ENCODE measurements around the gene PHOSPHO2. TPM values are rescaled to one million over a fixed set of nuclear protein-coding genes. Genes with fewer than 3 reads are reported as not detected.
A peak's percentile ranks its signal among the peaks of the same experiment; 100 is the strongest.

Gene PHOSPHO2, protein sequence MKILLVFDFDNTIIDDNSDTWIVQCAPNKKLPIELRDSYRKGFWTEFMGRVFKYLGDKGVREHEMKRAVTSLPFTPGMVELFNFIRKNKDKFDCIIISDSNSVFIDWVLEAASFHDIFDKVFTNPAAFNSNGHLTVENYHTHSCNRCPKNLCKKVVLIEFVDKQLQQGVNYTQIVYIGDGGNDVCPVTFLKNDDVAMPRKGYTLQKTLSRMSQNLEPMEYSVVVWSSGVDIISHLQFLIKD
- 6.9 TPM in 2 replicates for total RNA-seq (2021)
- percentile 84 among the genes with signal in this experiment for Bru-seq, nascent RNA
- percentile 89 among the genes with signal in this experiment for BruChase-seq, experiment 1, labeled RNA remaining after a 2-hour chase
- percentile 84 among the genes with signal in this experiment for BruChase-seq, experiment 2, labeled RNA remaining after a 6-hour chase
- long read RNA-seq, transcript PHOSPHO2-201 (4 exons, 1,125 nt) = major isoform, 11 of 15 reads
- long read RNA-seq, partial matches to known transcripts = 0 of 15 reads
- long read RNA-seq, other reads (novel, unspliced or antisense) = 2 of 15 reads

DNA sequence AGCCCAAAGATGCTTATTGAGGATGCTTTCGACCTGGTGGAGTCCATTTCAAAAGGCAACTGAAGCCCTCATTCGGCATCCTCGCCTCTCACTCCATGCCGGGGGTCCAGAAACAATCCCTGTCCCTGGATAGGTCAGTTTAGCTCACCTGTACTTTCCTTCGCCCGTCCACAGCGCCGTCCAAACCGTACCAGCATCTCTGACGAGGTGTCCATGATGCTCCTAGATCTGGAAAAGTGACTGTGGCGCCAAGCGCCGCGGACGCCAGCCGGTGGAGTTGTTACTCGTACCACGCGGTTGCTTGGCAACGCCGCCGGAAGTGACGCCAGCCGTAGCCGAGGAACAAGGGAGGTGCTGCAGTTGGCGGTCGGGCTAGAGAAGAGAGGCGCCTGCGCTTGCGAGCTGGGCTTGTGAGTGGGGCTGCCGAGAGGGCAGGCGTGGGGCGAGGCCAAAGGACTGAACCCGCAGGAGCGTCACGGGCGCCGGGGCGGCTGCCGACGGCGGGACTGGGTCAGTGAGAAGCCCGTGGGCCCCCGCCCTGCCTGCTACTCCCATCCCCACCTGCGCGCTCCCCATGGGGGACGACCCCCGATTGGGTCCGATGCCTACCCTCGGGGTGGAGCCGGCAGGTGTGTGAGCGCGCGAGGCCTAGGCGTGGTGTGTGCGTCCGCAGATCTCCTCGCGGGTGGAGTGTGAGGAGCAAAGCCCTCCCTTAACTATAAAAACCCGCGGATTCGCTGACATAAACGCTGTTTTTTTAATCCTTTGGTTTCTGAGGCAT is at the start of gene PHOSPHO2, which contains the start of gene CFAP210:
Gene PHOSPHO2 (plus strand): TSS at position 357 of the 781 bp plus-strand sequence. CDS start 6,503 bp downstream, outside the sequence.
Gene CFAP210 (minus strand): TSS at position 293 of the 781 bp plus-strand sequence. CDS start 78 bp downstream, at position 215.
- POLR2A ChIA-PET (ENCODE audit: low non-redundant PET) = interaction anchor here (0.6 kb wide), 1 partner anchor 166 kb away, joined by 3 read pairs; no protein-coding TSS in a partner anchor
- TF ChIP-seq CTCF (conservative IDR thresholded peaks at IDR 0.05; ENCODE audit: low read depth, low read length) (no peak), EZH2 (IDR thresholded peaks at IDR 0.05; ENCODE audit: borderline replicate concordance, low read depth, low read length, poor library complexity, severe bottlenecking) (no peak)
- CTCF ChIA-PET = no interaction called here
- no peaks in the 10 kb centered on the region for H3K36me3 ChIP-seq (ENCODE audit: insufficient read depth, low read length, poor library complexity, severe bottlenecking)
- peaks cover 4% of the 10 kb centered on the region for H3K4me1 ChIP-seq (ENCODE audit: insufficient read depth, low read length, poor library complexity, severe bottlenecking)
- H3K27me3 ChIP-seq (replicated peaks; ENCODE audit: insufficient read depth, low read depth, low read length, poor library complexity) = no peaks in the 10 kb centered on the region
- peak within 1 kb of the TSS; percentile 71 for H3K27ac ChIP-seq (ENCODE audit: low read depth, low read length, poor library complexity, severe bottlenecking)
- H3K4me3 ChIP-seq (ENCODE audit: low read depth, low read length, poor library complexity, severe bottlenecking) = peak within 1 kb of the TSS; percentile 69
- H3K9me3 ChIP-seq (ENCODE audit: low read depth, low read length, poor library complexity, severe bottlenecking) = no peaks in the 10 kb centered on the region
- intact Hi-C loops (cut with micrococcal nuclease; ENCODE audit: unreplicated experiment) = no loop called here
- peak; percentile 98 for DNase-seq (ENCODE audit: low spot score)
- TSS peak; percentile 60 for BruUV-seq (replicated peaks)

- H3K4me1 ChIP-seq (ENCODE audit: insufficient read depth, low read length, poor library complexity, severe bottlenecking) = no peaks in the 10 kb centered on the region
- H3K4me3 ChIP-seq (ENCODE audit: low read depth, low read length, poor library complexity, severe bottlenecking) = no peak overlapping the region
- intact Hi-C loops (cut with micrococcal nuclease; ENCODE audit: unreplicated experiment) = no loop called here
- BruUV-seq (replicated peaks) = no TSS peak
- H3K9me3 ChIP-seq (ENCODE audit: low read depth, low read length, poor library complexity, severe bottlenecking) = no peaks in the 10 kb centered on the region
- H3K27ac ChIP-seq (ENCODE audit: low read depth, low read length, poor library complexity, severe bottlenecking) = no peak overlapping the region
- no peaks in the 10 kb centered on the region for H3K27me3 ChIP-seq (replicated peaks; ENCODE audit: insufficient read depth, low read depth, low read length, poor library complexity)
- TF ChIP-seq CTCF (conservative IDR thresholded peaks at IDR 0.05; ENCODE audit: low read depth, low read length) (no peak), EZH2 (IDR thresholded peaks at IDR 0.05; ENCODE audit: borderline replicate concordance, low read depth, low read length, poor library complexity, severe bottlenecking) (no peak)
- ChIA-PET CTCF (no interaction called here), POLR2A (ENCODE audit: low non-redundant PET) (no interaction called here)
- no peaks in the 10 kb centered on the region for H3K36me3 ChIP-seq (ENCODE audit: insufficient read depth, low read length, poor library complexity, severe bottlenecking)
- DNase-seq (ENCODE audit: low spot score) = peak; percentile 8
Observed at GRCh38 chr2:169647496-169647895, 46.8 kb upstream of the PHOSPHO2 start.

DNA sequence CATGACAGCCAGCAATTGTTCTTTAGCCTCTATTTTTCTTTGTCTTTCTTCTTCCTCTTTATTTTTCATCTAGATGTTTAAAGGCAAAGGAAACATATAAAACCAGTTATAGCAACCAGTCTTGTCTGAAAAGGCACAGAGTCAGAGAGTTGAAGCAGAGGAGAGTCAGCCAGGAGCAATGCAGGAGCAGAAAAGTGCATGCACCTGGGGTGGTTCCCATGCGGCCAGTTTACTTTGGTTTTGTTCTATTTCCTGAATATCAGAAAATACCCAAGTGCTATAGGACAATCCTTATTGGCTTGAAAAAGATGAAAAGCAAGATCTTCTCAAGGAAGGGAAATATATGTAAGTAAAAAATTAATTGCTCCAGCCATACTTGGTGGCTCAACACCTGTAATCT is 45.0 kb upstream of the PHOSPHO2 start:
- H3K4me1 ChIP-seq (ENCODE audit: insufficient read depth, low read length, poor library complexity, severe bottlenecking) = no peaks in the 10 kb centered on the region
- POLR2A ChIA-PET (ENCODE audit: low non-redundant PET) = no interaction called here
- H3K27ac ChIP-seq (ENCODE audit: low read depth, low read length, poor library complexity, severe bottlenecking) = no peak overlapping the region
- intact Hi-C loops (cut with micrococcal nuclease; ENCODE audit: unreplicated experiment) = no loop called here
- H3K36me3 ChIP-seq (ENCODE audit: insufficient read depth, low read length, poor library complexity, severe bottlenecking) = no peaks in the 10 kb centered on the region
- CTCF ChIA-PET = interaction anchor here (0.7 kb wide), 1 partner anchor 197 kb away, joined by 6 read pairs; no protein-coding TSS in a partner anchor
- H3K9me3 ChIP-seq (ENCODE audit: low read depth, low read length, poor library complexity, severe bottlenecking) = no peaks in the 10 kb centered on the region
- peaks cover 3% of the 10 kb centered on the region for H3K27me3 ChIP-seq (replicated peaks; ENCODE audit: insufficient read depth, low read depth, low read length, poor library complexity)
- TF ChIP-seq EZH2 (IDR thresholded peaks at IDR 0.05; ENCODE audit: borderline replicate concordance, low read depth, low read length, poor library complexity, severe bottlenecking) = no peak
- no peak for TF ChIP-seq CTCF (conservative IDR thresholded peaks at IDR 0.05; ENCODE audit: low read depth, low read length)
- no peak for DNase-seq (ENCODE audit: low spot score)
- no TSS peak for BruUV-seq (replicated peaks)
- H3K4me3 ChIP-seq (ENCODE audit: low read depth, low read length, poor library complexity, severe bottlenecking) = no peak overlapping the region
